GM21390 (cell line): Measurements from ENCODE around the gene ANKRD66.

Source experiments
- ATAC-seq: cut with Tn5 transposase; IDR thresholded peaks from one replicate; pipeline ENCODE4 v1.9.1; 2021; ENCODE audit not compliant: unreplicated experiment

Gene ANKRD66

GRCh38 chr6:46789434-46790354, 43.0 kb downstream of the ANKRD66 start:
- no peak for ATAC-seq

- ATAC-seq: no peak
Measured at GRCh38 chr6:46790355-46790874, 43.7 kb downstream of the ANKRD66 start.

GRCh38 chr6:46792635-46793034, 45.9 kb downstream of the ANKRD66 start:
- no peak for ATAC-seq

GRCh38 chr6:46793138-46793537, 46.4 kb downstream of the ANKRD66 start, which contains the start of gene MEP1A:
Gene MEP1A (plus strand): TSS chr6:46793389. CDS start chr6:46793399, 10 bp downstream.
- no peak for ATAC-seq

GRCh38 chr6:46794068-46794467, 47.3 kb downstream of the ANKRD66 start:
- no peak for ATAC-seq

- no peak for ATAC-seq
Measured at GRCh38 chr6:46795816-46796215, 49.1 kb downstream of the ANKRD66 start.

GRCh38 chr6:46796848-46797580, 50.3 kb downstream of the ANKRD66 start:
- ATAC-seq: no peak

GRCh38 chr6:46799657-46800056, 52.9 kb downstream of the ANKRD66 start:
- ATAC-seq: no peak

- ATAC-seq: no peak
Measured at GRCh38 chr6:46808806-46809205, 62.1 kb downstream of the ANKRD66 start.
